Measurements from ENCODE around the gene CLIC1. TPM values are rescaled to one million over a fixed set of nuclear protein-coding genes. Genes with fewer than 3 reads are reported as not detected.
A peak's percentile ranks its signal among the peaks of the same experiment; 100 is the strongest.

The CLIC1 gene
- total RNA-seq, 4 donors from 2014 or later, result 244 to 443 (median 336) TPM

GRCh38 chr6:31708224-31708623 is 28.1 kb downstream of the CLIC1 start:
- ATAC-seq (ENCODE audit: low FRiP score) (no peak), DNase-seq (ENCODE audit: low spot score) (no peak)
- no peak for TF ChIP-seq CTCF (IDR thresholded peaks at IDR 0.05)

GRCh38 chr6:31707701-31708100 is 28.6 kb downstream of the CLIC1 start:
- ATAC-seq (ENCODE audit: low FRiP score) (no peak), DNase-seq (ENCODE audit: low spot score) (no peak)
- no peak for TF ChIP-seq CTCF (IDR thresholded peaks at IDR 0.05)

GRCh38 chr6:31706599-31706998 is 29.7 kb downstream of the CLIC1 start, which contains the start of gene LY6G6F:
Gene LY6G6F, plus strand, starts transcription at chr6:31706866. Its CDS starts 41 bp downstream, at chr6:31706907.
- no peak for ATAC-seq (ENCODE audit: low FRiP score)
- no peak for DNase-seq (ENCODE audit: low spot score)
- TF ChIP-seq CTCF (IDR thresholded peaks at IDR 0.05), result no peak

- ATAC-seq (ENCODE audit: low FRiP score), result no peak
- no peak for TF ChIP-seq CTCF (IDR thresholded peaks at IDR 0.05)
- no peak for DNase-seq (ENCODE audit: low spot score)
Measured at GRCh38 chr6:31705931-31706330, 30.4 kb downstream of the CLIC1 start.

GRCh38 chr6:31702819-31703716 is 33.3 kb downstream of the CLIC1 start, which contains the start of gene ABHD16A:
Gene ABHD16A, minus strand, starts transcription at chr6:31703324. Its CDS starts 43 bp downstream, at chr6:31703281.
- DNase-seq (ENCODE audit: low spot score) (peak; percentile 96), ATAC-seq (ENCODE audit: low FRiP score) (peak; percentile 97)
- TF ChIP-seq CTCF (IDR thresholded peaks at IDR 0.05), result no peak

- ATAC-seq (ENCODE audit: low FRiP score) (no peak), DNase-seq (ENCODE audit: low spot score) (no peak)
- TF ChIP-seq CTCF (IDR thresholded peaks at IDR 0.05), result no peak
Measured at GRCh38 chr6:31702405-31702818, 33.9 kb downstream of the CLIC1 start.

Measured in omental fat pad (tissue), 4 donors.